ENCODE data around the gene RPS6KB2.

Gene RPS6KB2

GRCh38 chr11:67406420-67406968, 21.8 kb upstream of the RPS6KB2 start:
- Histone ChIP-seq H3K4me3 (ENCODE audit: low read length) (no peak overlapping the region), H3K9me3 (ENCODE audit: insufficient read depth, low read depth, low read length) (no peaks in the 10 kb centered on the region), H3K9ac (ENCODE audit: low read depth, low read length) (no peak overlapping the region), H3K36me3 (ENCODE audit: insufficient read depth, low read length) (no peaks in the 10 kb centered on the region), H3K27me3 (ENCODE audit: insufficient read depth, low read length) (0 out of 2 replicates have a peak, but pooled peaks cover under 1% of the 10 kb centered on the region), H3K27ac (ENCODE audit: low read depth, low read length) (no peak overlapping the region), H3K4me1 (ENCODE audit: insufficient read depth, low read length) (peaks cover 9% of the 10 kb centered on the region; the same call in 1 of the 2 replicates)
- 91% methylated on average over 18 of the region's 18 CpGs for WGBS

DNA sequence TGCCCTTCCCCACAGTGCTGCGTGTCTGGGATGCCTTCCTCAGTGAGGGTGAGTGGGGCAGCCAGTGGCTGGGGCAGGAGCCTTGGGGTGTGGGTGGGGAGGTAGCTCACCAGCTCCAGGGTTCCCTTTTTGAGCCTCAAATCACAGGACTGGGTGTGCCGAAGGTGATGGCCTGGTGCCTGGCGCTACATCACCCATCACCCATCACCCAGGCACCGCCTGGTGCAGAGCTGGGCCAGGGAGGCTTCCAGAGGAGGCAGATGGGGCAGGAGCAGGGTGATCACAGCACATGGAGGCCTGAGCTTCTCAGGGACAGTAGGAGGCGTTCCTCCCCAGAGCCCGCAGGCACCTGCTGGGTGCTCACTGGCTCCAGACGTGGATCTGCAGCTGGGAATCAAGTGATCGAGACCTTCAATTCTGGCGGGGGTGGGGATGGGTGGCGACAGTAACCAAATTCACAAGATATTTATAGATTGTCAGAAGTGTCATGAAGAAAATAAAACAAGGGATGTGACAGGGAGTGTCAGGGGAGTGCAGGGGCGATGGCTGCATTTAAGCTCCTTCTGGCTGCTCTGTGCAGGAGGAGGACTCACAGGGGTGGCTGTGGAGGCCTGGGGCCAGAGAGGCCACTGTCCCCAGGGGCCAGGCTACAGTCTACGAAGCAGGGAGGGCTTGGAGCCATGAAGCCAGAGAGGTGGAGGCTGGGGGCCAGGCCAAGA, 21.2 kb upstream of the RPS6KB2 start:
- no peak overlapping the region for H3K9ac ChIP-seq (ENCODE audit: low read depth, low read length)
- H3K4me1 ChIP-seq (ENCODE audit: insufficient read depth, low read length), result peaks cover 6% of the 10 kb centered on the region; the same call in 1 of the 2 replicates
- no peaks in the 10 kb centered on the region for H3K36me3 ChIP-seq (ENCODE audit: insufficient read depth, low read length)
- no peak overlapping the region for H3K4me3 ChIP-seq (ENCODE audit: low read length)
- no peak overlapping the region for H3K27ac ChIP-seq (ENCODE audit: low read depth, low read length)
- peaks cover 4% of the 10 kb centered on the region; the same call in 1 of the 2 replicates for H3K27me3 ChIP-seq (ENCODE audit: insufficient read depth, low read length)
- H3K9me3 ChIP-seq (ENCODE audit: insufficient read depth, low read depth, low read length), result no peaks in the 10 kb centered on the region
- WGBS, result 82% methylated on average over 12 of the region's 12 CpGs

GRCh38 chr11:67407688-67408163, 20.6 kb upstream of the RPS6KB2 start:
- Histone ChIP-seq H3K4me1 (ENCODE audit: insufficient read depth, low read length) (peaks cover 5% of the 10 kb centered on the region; the same call in 1 of the 2 replicates), H3K36me3 (ENCODE audit: insufficient read depth, low read length) (no peaks in the 10 kb centered on the region), H3K9me3 (ENCODE audit: insufficient read depth, low read depth, low read length) (no peaks in the 10 kb centered on the region), H3K27me3 (ENCODE audit: insufficient read depth, low read length) (peaks cover 4% of the 10 kb centered on the region; the same call in 1 of the 2 replicates), H3K4me3 (ENCODE audit: low read length) (no peak overlapping the region), H3K9ac (ENCODE audit: low read depth, low read length) (no peak overlapping the region), H3K27ac (ENCODE audit: low read depth, low read length) (no peak overlapping the region)
- WGBS, result 85% methylated on average over 12 of the region's 12 CpGs

- H3K36me3 ChIP-seq (ENCODE audit: insufficient read depth, low read length), result no peaks in the 10 kb centered on the region
- no peaks in the 10 kb centered on the region for H3K9me3 ChIP-seq (ENCODE audit: insufficient read depth, low read depth, low read length)
- H3K27ac ChIP-seq (ENCODE audit: low read depth, low read length), result no peak overlapping the region
- no peak overlapping the region for H3K4me3 ChIP-seq (ENCODE audit: low read length)
- peaks cover 9% of the 10 kb centered on the region; the same call in 1 of the 2 replicates for H3K27me3 ChIP-seq (ENCODE audit: insufficient read depth, low read length)
- no peak overlapping the region for H3K9ac ChIP-seq (ENCODE audit: low read depth, low read length)
- WGBS, result 90% methylated on average over 18 of the region's 18 CpGs
- peaks cover 5% of the 10 kb centered on the region; the same call in 1 of the 2 replicates for H3K4me1 ChIP-seq (ENCODE audit: insufficient read depth, low read length)
These were observed 19.7 kb upstream of the RPS6KB2 start for GRCh38 chr11:67408437-67409200.

DNA sequence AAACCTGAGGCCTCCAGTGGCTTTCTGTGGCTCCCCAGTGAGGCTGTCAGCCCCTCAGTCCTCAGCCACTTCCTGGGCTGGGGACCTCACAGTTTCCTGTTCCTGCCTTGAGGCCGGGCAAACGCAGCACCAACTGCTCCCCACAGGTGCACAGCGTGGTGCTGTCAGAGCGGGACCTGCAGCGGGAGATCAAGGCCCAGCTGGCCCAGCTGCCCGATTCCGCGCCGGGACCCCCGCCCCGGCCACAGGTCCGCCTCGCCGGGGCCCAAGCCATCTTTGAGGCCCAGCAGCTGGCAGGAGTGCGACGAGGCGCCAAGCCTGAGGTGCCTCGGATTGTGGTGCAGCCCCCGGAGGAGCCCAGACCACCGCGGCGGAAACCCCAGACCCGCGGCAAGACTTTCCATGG, 19.0 kb upstream of the RPS6KB2 start:
- Histone ChIP-seq H3K4me1 (ENCODE audit: insufficient read depth, low read length) (peaks cover 5% of the 10 kb centered on the region; the same call in 1 of the 2 replicates), H3K9me3 (ENCODE audit: insufficient read depth, low read depth, low read length) (no peaks in the 10 kb centered on the region), H3K4me3 (ENCODE audit: low read length) (no peak overlapping the region), H3K27me3 (ENCODE audit: insufficient read depth, low read length) (peaks cover 9% of the 10 kb centered on the region; the same call in 1 of the 2 replicates), H3K27ac (ENCODE audit: low read depth, low read length) (no peak overlapping the region), H3K36me3 (ENCODE audit: insufficient read depth, low read length) (no peaks in the 10 kb centered on the region), H3K9ac (ENCODE audit: low read depth, low read length) (no peak overlapping the region)
- WGBS, result 92% methylated on average over 24 of the region's 24 CpGs

DNA sequence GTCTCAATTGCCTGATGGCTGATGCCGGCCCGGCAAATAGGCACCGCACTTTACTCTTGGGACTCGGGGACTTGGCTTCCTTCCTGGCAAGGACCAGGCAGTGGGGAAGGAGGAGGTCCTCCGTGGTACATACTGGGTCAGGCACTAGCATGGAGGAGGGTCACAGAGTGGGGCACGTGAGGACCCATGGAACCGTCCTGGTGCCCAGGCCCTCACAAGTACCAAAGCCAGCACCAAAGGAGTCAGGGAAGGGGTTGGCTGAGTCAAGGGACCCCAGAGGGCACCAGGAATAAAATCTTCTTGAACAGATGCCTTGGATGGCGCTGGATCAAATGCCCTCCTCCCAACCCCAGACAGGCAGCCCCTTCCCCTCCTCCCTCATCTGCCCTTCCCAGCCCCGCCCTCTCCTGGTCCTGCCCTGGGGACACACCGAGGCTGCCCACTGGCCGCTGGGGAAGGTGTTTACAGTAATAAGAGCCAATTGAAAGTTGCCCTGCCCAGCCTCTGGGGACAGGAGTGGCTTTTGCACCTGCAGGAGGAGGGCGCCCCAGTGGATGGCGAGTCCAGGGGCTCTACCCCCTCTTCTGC, 18.4 kb upstream of the RPS6KB2 start:
- Histone ChIP-seq H3K27me3 (ENCODE audit: insufficient read depth, low read length) (peaks cover 15% of the 10 kb centered on the region), H3K9ac (ENCODE audit: low read depth, low read length) (no peak overlapping the region), H3K9me3 (ENCODE audit: insufficient read depth, low read depth, low read length) (no peaks in the 10 kb centered on the region), H3K36me3 (ENCODE audit: insufficient read depth, low read length) (no peaks in the 10 kb centered on the region), H3K4me1 (ENCODE audit: insufficient read depth, low read length) (peaks cover 5% of the 10 kb centered on the region; the same call in 1 of the 2 replicates), H3K4me3 (ENCODE audit: low read length) (no peak overlapping the region), H3K27ac (ENCODE audit: low read depth, low read length) (no peak overlapping the region)
- WGBS, result 64% methylated on average over 13 of the region's 13 CpGs

DNA sequence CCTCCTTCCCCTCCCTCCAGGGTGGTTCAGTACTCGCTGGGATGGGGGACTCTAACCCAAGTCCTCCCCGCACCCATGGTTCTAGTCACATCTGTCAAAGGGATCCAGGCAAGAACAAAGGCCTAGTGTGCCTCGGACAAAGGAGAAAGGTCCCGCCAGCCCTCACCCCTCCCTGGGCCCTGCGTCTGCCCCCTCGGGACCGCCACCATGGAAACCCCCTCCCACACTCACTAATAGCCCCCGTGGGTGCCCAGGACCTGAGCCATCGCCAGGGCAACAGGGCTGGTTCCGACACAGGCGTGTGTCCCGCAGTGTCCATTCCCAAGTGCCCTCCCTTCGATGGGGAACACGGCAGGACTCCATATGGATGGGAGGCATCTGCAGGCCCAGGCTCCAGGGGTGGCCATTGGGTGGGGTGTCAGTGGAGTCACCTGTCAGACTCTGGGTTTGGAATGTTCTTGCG, 17.9 kb upstream of the RPS6KB2 start:
- Histone ChIP-seq H3K9me3 (ENCODE audit: insufficient read depth, low read depth, low read length) (no peaks in the 10 kb centered on the region), H3K9ac (ENCODE audit: low read depth, low read length) (no peak overlapping the region; the same call in 1 of the 2 replicates), H3K36me3 (ENCODE audit: insufficient read depth, low read length) (no peaks in the 10 kb centered on the region), H3K27ac (ENCODE audit: low read depth, low read length) (no peak overlapping the region), H3K27me3 (ENCODE audit: insufficient read depth, low read length) (peaks cover 20% of the 10 kb centered on the region), H3K4me3 (ENCODE audit: low read length) (no peak overlapping the region), H3K4me1 (ENCODE audit: insufficient read depth, low read length) (peaks cover 5% of the 10 kb centered on the region; the same call in 1 of the 2 replicates)
- 87% methylated on average over 15 of the region's 15 CpGs for WGBS

DNA sequence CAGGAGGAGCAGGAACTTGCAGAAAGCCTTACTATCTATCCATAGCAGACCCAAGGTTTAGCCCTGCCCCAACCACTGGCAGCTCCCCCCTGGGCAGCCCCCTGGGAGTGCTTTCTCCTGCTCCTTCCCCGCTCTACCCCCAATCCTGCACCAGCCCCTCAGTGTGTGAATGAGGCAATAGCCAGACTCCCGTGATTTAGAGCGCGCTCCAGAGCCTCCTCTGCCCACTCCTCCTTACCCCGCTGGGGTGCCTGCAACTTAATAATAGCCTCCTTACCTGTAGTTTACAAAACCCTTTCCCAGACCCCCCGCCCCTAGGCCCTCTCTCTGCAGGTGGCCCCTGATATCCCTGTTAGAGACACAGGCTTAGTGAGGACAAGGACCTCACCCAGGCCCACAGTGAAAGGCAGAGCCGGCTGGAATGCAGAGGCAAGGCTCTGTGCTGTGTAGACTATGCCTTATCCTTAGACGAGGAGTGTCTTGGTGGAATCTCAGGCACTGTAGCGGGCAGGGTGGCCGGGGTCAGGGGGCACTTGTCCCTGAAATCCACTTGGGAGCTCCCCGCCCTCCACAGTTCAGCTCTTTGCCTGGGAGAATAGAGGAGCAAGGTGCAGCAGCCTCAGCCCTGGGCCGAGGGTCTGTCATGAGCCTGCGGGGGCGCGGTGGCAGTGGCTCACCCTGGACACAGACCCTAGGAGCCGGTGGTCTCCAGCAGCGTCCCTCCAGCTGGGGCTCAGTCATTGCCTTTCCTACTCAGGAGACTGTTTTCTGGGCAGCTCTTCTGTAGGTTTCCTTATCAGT, 17.1 kb upstream of the RPS6KB2 start:
- H3K4me1 ChIP-seq (ENCODE audit: insufficient read depth, low read length), result peaks cover 5% of the 10 kb centered on the region; the same call in 1 of the 2 replicates

GRCh38 chr11:67411785-67412152, 16.5 kb upstream of the RPS6KB2 start:
- Histone ChIP-seq H3K9ac (ENCODE audit: low read depth, low read length) (no peak overlapping the region), H3K4me3 (ENCODE audit: low read length) (no peak overlapping the region), H3K4me1 (ENCODE audit: insufficient read depth, low read length) (peaks cover 7% of the 10 kb centered on the region; the same call in 1 of the 2 replicates), H3K27ac (ENCODE audit: low read depth, low read length) (no peak overlapping the region), H3K9me3 (ENCODE audit: insufficient read depth, low read depth, low read length) (no peaks in the 10 kb centered on the region), H3K36me3 (ENCODE audit: insufficient read depth, low read length) (no peaks in the 10 kb centered on the region), H3K27me3 (ENCODE audit: insufficient read depth, low read length) (peaks cover 20% of the 10 kb centered on the region)
- 81% methylated on average over 7 of the region's 7 CpGs for WGBS

More for the DNA sequence above, 17.1 kb upstream of the RPS6KB2 start:
- WGBS, result 82% methylated on average over 17 of the region's 17 CpGs
- H3K4me3 ChIP-seq (ENCODE audit: low read length), result no peak overlapping the region
- no peak overlapping the region for H3K27ac ChIP-seq (ENCODE audit: low read depth, low read length)
- no peaks in the 10 kb centered on the region for H3K36me3 ChIP-seq (ENCODE audit: insufficient read depth, low read length)
- H3K9me3 ChIP-seq (ENCODE audit: insufficient read depth, low read depth, low read length), result no peaks in the 10 kb centered on the region
- no peak overlapping the region; the same call in 1 of the 2 replicates for H3K9ac ChIP-seq (ENCODE audit: low read depth, low read length)
- H3K27me3 ChIP-seq (ENCODE audit: insufficient read depth, low read length), result peaks cover 20% of the 10 kb centered on the region

GRCh38 chr11:67412495-67413179, 15.7 kb upstream of the RPS6KB2 start:
- H3K36me3 ChIP-seq (ENCODE audit: insufficient read depth, low read length), result no peaks in the 10 kb centered on the region
- no peak overlapping the region for H3K4me3 ChIP-seq (ENCODE audit: low read length)
- H3K4me1 ChIP-seq (ENCODE audit: insufficient read depth, low read length), result peaks cover 8% of the 10 kb centered on the region; the same call in 1 of the 2 replicates
- H3K27ac ChIP-seq (ENCODE audit: low read depth, low read length), result no peak overlapping the region
- H3K27me3 ChIP-seq (ENCODE audit: insufficient read depth, low read length), result peaks cover 20% of the 10 kb centered on the region
- H3K9ac ChIP-seq (ENCODE audit: low read depth, low read length), result no peak overlapping the region
- no peaks in the 10 kb centered on the region for H3K9me3 ChIP-seq (ENCODE audit: insufficient read depth, low read depth, low read length)
- WGBS, result 86% methylated on average over 9 of the region's 9 CpGs
